Ovary (tissue), 9 donors: ENCODE results near the gene LARGE1. TPM values are rescaled to one million over a fixed set of nuclear protein-coding genes. Genes with fewer than 3 reads are reported as not detected.

Experiments used
- DNase-seq, 5 donors: peaks; one replicate each; pipeline ENCODE4 v3.0.0-alpha.2; 2019 to 2020
- H3K27ac ChIP-seq, 2 donors: fragments of 200-600 bp; one replicate each; pipeline versions ENCODE4 v1.5.1 to v1.8.0; 2019 to 2022
- H3K27me3 ChIP-seq: fragments of 200-600 bp; one replicate; pipeline ENCODE4 v1.8.0; 2022
- H3K36me3 ChIP-seq: fragments of 200-600 bp; sonication (generic); one replicate; pipeline ENCODE4 v1.5.1; 2019
- H3K4me1 ChIP-seq: one replicate; pipeline ENCODE4 v1.8.1; 2013; ENCODE audit warnings: mild to moderate bottlenecking, moderate library complexity; ENCODE audit not compliant: insufficient read depth
- H3K4me3 ChIP-seq: fragments of 200-600 bp; sonication (generic); one replicate; pipeline ENCODE4 v1.5.1; 2017
- H3K9me3 ChIP-seq, 2 donors: fragments of 200-600 bp in 1 of 2; sonication (generic) in 1 of 2; one replicate each; pipeline versions ENCODE4 v1.5.1 to v1.8.1; 2013 to 2019; ENCODE audit warnings: mild to moderate bottlenecking in 1 of 2, moderate library complexity in 1 of 2
- EP300 ChIP-seq: sonication (generic); formaldehyde crosslinking; IDR thresholded peaks from one replicate; pipeline ENCODE4 v1.6.1; 2017; ENCODE audit warnings: antibody characterized with exemption
- POLR2A ChIP-seq: fragments of 450-650 bp; IDR thresholded peaks from one replicate; pipeline ENCODE4 v1.6.1; 2017; ENCODE audit warnings: antibody characterized with exemption, mild to moderate bottlenecking, moderate library complexity
- WGBS, 3 donors: extraction: QIAGEN DNeasy Blood & Tissue Kit in 1 of 3; methylation state at CpG; one replicate each; pipeline versions ENCODE4 v1.1.5 to v1.1.7; 2013 to 2017; 5-methylcytosine and 5-hydroxymethylcytosine counted together
- intact Hi-C, 4 donors: fragments of 100-400 bp; cut with DNase I; formaldehyde crosslinking; loops; one replicate each; pipeline versions ENCODE4 v1.11.0 to v1.15.1; 2022 to 2023
- polyA plus RNA-seq, 2 donors: library from polyadenylated mRNA; stranded (reverse); fragments of 200-250 nt in 1 of 2; fragments of 350-450 nt in 1 of 2; fragmentation: Illumina TruSeq in 1 of 2; extraction: RNeasy Lipid Tissue Mini Kit (QIAGEN cat#74804) in 1 of 2; gene quantifications; one replicate each; pipeline ENCODE4 v1.2.3, GENCODE V29; 2013 to 2014
- total RNA-seq, 7 donors: library from RNA; depleted of rRNA in 2 of 7; stranded (reverse); fragments of >200 nt in 2 of 7; fragmentation: NEBNext Ultra II Directional in 3 of 7; extraction: Animal tissue kit (Norgen Biotek cat#: 25700) in 3 of 7; gene quantifications; one replicate each; pipeline versions ENCODE4 v1.1.0 to v1.2.4, GENCODE V29; 2016 to 2023
- TF ChIP-seq, protein P1 (sequence below), 3 donors: fragments of 450-650 bp in 2 of 3; fragments of 200-600 bp in 1 of 3; IDR thresholded peaks; one replicate each; pipeline versions ENCODE4 v1.5.1 to v1.8.0; 2016 to 2022; ENCODE audit warnings: antibody characterized with exemption in 3 of 3, mild to moderate bottlenecking in 1 of 3
- donor health status: DM: no; HTN: no; CAD: no; lungs with moderate emphysema.
- donor health status: DM: no; HTN: no; CAD: no.
- donor health status: Bipolar disorder and iron deficiency.
- donor health status: DM: yes; HTN: yes; CAD: no.
- donor health status: DM: no; HTN: no; CAD: no.
- donor health status: DM: yes; HTN: yes; CAD: no.

LARGE1 gene
- total and polyA plus RNA-seq, 9 donors, result 13.4 to 67.6 (median 36.8) TPM

DNA sequence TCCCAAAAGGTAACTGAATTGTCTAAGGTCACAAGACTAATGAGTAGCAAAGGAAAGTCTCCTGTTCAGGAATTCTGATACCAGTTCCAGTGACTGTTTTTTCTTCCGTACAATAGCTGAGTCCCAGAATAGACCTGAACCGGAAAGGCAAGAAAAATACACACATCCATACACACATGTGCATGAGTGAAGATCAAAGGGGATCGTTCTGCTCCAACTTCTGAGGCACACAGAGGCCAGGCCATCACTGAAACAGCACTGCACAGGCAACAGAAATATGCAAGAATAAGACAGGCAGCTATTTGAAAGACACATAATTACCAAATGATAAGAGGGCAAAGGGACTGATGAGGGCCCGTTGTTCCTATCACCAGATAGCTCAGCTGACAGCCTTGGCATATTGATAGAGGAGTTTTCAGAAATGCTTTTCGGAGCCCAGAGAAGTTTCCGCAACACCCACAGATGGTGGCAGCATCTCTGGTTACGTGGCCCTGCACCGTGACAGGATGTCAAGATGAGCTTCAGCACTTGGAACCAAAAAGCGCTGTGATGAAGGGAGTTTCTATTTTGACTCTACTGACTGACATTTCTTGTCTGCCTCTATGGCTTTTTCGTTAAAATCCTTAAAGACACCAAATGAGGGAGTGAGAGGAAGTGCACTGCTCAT, 280.6 kb downstream of the LARGE1 start:
- WGBS, 3 donors, result 77 to 81% (median 79%) methylated on average over 10 of the region's 10 CpGs
- intact Hi-C loops, result no loop called here

DNA sequence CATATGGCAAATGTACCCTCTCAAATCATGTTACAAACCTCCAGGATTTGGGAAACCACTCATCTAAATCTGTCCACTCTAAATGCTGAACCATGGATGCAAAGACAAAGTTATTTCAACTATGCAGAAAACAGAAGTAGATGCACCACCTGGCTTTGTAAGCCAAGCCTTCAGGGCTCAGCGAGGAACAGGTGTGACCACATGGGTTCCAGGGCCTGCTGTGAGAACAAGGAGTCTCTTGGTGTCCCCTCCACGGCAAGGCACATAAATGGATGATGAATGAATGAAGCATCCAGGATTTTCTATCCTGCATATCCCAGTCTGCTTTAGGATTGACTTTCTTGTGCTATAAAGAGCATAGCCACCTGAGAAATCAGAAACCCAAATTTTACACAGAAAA, 284.5 kb downstream of the LARGE1 start:
- 47 to 95% (median 77%) methylated on average over 2 of the region's 2 CpGs for WGBS, 3 donors
- no peaks in the 10 kb centered on the region for H3K9me3 ChIP-seq
- H3K27me3 ChIP-seq, result no peaks in the 10 kb centered on the region
- H3K27ac ChIP-seq, result no peak overlapping the region
- no peaks in the 10 kb centered on the region for H3K36me3 ChIP-seq
- DNase-seq, result no peak
- TF ChIP-seq EP300 (no peak), POLR2A (no peak)
- TF ChIP-seq, protein P1, sequence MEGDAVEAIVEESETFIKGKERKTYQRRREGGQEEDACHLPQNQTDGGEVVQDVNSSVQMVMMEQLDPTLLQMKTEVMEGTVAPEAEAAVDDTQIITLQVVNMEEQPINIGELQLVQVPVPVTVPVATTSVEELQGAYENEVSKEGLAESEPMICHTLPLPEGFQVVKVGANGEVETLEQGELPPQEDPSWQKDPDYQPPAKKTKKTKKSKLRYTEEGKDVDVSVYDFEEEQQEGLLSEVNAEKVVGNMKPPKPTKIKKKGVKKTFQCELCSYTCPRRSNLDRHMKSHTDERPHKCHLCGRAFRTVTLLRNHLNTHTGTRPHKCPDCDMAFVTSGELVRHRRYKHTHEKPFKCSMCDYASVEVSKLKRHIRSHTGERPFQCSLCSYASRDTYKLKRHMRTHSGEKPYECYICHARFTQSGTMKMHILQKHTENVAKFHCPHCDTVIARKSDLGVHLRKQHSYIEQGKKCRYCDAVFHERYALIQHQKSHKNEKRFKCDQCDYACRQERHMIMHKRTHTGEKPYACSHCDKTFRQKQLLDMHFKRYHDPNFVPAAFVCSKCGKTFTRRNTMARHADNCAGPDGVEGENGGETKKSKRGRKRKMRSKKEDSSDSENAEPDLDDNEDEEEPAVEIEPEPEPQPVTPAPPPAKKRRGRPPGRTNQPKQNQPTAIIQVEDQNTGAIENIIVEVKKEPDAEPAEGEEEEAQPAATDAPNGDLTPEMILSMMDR (IDR thresholded peaks at IDR 0.05), result no peak
- no peaks in the 10 kb centered on the region for H3K4me1 ChIP-seq
- intact Hi-C loops, result no loop called here
- H3K4me3 ChIP-seq, result no peak overlapping the region

More for the DNA sequence above, 280.6 kb downstream of the LARGE1 start:
- Histone ChIP-seq H3K9me3 (no peaks in the 10 kb centered on the region), H3K4me3 (no peak overlapping the region), H3K27me3 (no peaks in the 10 kb centered on the region), H3K27ac (no peak overlapping the region), H3K4me1 (no peaks in the 10 kb centered on the region), H3K36me3 (no peaks in the 10 kb centered on the region)
- TF ChIP-seq, protein P1 (IDR thresholded peaks at IDR 0.05), result no peak
- TF ChIP-seq EP300 (no peak), POLR2A (no peak)
- DNase-seq, result no peak

DNA sequence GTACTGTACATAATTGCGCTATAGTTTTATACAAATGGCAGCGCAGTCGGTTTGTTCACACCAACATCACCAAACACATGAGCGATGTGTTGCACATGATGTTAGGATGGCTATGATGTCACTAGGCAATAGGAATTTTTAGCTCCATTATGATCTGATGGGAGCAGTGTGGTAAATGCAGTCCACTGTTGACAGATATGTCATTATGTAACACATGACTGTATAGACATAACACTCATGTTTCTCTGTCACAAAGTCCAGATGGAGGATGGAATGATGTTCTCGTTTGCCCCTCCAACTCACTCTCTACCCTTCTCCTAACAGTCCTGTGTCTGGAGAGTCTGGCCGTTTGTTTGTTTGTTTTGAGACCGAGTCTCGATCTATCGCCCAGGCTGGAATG, 288.5 kb downstream of the LARGE1 start:
- TF ChIP-seq, protein P1 (IDR thresholded peaks at IDR 0.05), result no peak
- no peak for TF ChIP-seq EP300
- TF ChIP-seq POLR2A, result no peak
- intact Hi-C loops, result no loop called here
- DNase-seq, result no peak
- H3K36me3 ChIP-seq, result no peaks in the 10 kb centered on the region
- no peaks in the 10 kb centered on the region for H3K9me3 ChIP-seq
- 87 to 94% (median 90%) methylated on average over 9 of the region's 9 CpGs for WGBS, 3 donors
- no peaks in the 10 kb centered on the region for H3K27me3 ChIP-seq
- H3K4me1 ChIP-seq, result no peaks in the 10 kb centered on the region
- H3K27ac ChIP-seq, result no peak overlapping the region
- no peak overlapping the region for H3K4me3 ChIP-seq

DNA sequence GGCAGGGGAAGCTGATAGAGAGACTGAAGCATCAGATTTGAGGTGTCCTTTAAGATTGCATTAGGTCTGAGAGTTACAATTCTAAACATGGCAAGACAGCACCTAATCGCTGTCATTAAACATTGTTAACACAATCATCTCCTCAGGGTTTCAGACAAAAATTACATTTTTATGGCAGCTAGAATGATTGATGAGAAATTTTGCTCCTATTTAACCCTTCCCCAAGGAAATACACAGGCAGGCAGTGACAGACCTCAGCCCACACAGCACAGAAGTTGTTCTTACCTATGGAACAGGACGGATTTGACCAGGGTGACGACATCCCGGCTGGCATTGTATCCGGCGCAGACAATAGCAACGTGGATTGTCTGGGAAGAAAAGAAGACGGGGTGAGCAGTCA, 294.3 kb downstream of the LARGE1 start:
- no peak for DNase-seq
- no peaks in the 10 kb centered on the region for H3K36me3 ChIP-seq
- no peaks in the 10 kb centered on the region for H3K27me3 ChIP-seq
- intact Hi-C loops, result no loop called here
- WGBS, 3 donors, result 83 to 89% (median 85%) methylated on average over 8 of the region's 8 CpGs
- no peaks in the 10 kb centered on the region for H3K4me1 ChIP-seq
- H3K4me3 ChIP-seq, result no peak overlapping the region
- TF ChIP-seq, protein P1 (IDR thresholded peaks at IDR 0.05), result no peak
- TF ChIP-seq EP300 (no peak), POLR2A (no peak)
- no peaks in the 10 kb centered on the region for H3K9me3 ChIP-seq
- no peak overlapping the region for H3K27ac ChIP-seq
